ENCODE results near the gene PRPF6.
A peak's percentile ranks its signal among the peaks of the same experiment; 100 is the strongest.

The PRPF6 gene

GRCh38 chr20:64021124-64021975, 40.4 kb downstream of the PRPF6 start:
- peak; percentile 7 for DNase-seq

GRCh38 chr20:64022671-64023360, 41.9 kb downstream of the PRPF6 start:
- no peak for DNase-seq

GRCh38 chr20:64023361-64024140, 42.6 kb downstream of the PRPF6 start:
- DNase-seq: no peak

GRCh38 chr20:64024141-64024990, 43.4 kb downstream of the PRPF6 start:
- DNase-seq: no peak

GRCh38 chr20:64025101-64025825, 44.3 kb downstream of the PRPF6 start:
- no peak for DNase-seq

- DNase-seq: no peak
Observed at GRCh38 chr20:64025826-64026412, 45.0 kb downstream of the PRPF6 start.

- no peak for DNase-seq
Observed at GRCh38 chr20:64027981-64028685, 47.2 kb downstream of the PRPF6 start.

- no peak for DNase-seq
Observed at GRCh38 chr20:64029293-64030117, 48.6 kb downstream of the PRPF6 start.

GRCh38 chr20:64030371-64031134, 49.6 kb downstream of the PRPF6 start:
- no peak for DNase-seq

GRCh38 chr20:64031822-64032314, 50.9 kb downstream of the PRPF6 start:
- DNase-seq: no peak

GRCh38 chr20:64032706-64033624, 52.0 kb downstream of the PRPF6 start:
- DNase-seq: no peak

GRCh38 chr20:64033981-64034493, 53.1 kb downstream of the PRPF6 start:
- no peak for DNase-seq

- peak; percentile 36 for DNase-seq
Observed at GRCh38 chr20:64035066-64035932, 54.4 kb downstream of the PRPF6 start.

GRCh38 chr20:64035933-64036345, 55.0 kb downstream of the PRPF6 start, which contains the start of gene C20orf204:
Gene C20orf204 (plus strand): TSS chr20:64036182. CDS start chr20:64036324, 142 bp downstream.
- no peak for DNase-seq

GRCh38 chr20:64036346-64037198, 55.6 kb downstream of the PRPF6 start:
- DNase-seq: no peak

All from activated naive CD4-positive, alpha-beta T cell treated with anti-CD3 and anti-CD28 coated beads, Interleukin-2, amount 50 U/mL, for 16 hours (primary cell).